AG09309 (cell line): ENCODE results near the gene FARP1.

Source experiments
- DNase-seq: peaks from one replicate; pipeline ENCODE4 v3.0.0-alpha.2; 2010; ENCODE audit warnings: low read depth
- H3K4me3 ChIP-seq: 2 replicates; pipeline ENCODE4 v1.5.1; 2011; ENCODE audit warnings: mild to moderate bottlenecking, low read depth, low read length, moderate library complexity; ENCODE audit not compliant: control insufficient read depth
- TF ChIP-seq, protein P1 (sequence below): IDR thresholded peaks from 2 replicates; pipeline ENCODE4 v1.5.1; 2011; ENCODE audit warnings: mild to moderate bottlenecking, low read depth, low read length, inconsistent platforms; ENCODE audit not compliant: insufficient read depth, control insufficient read depth; ENCODE audit errors: missing control alignments

Gene FARP1

DNA sequence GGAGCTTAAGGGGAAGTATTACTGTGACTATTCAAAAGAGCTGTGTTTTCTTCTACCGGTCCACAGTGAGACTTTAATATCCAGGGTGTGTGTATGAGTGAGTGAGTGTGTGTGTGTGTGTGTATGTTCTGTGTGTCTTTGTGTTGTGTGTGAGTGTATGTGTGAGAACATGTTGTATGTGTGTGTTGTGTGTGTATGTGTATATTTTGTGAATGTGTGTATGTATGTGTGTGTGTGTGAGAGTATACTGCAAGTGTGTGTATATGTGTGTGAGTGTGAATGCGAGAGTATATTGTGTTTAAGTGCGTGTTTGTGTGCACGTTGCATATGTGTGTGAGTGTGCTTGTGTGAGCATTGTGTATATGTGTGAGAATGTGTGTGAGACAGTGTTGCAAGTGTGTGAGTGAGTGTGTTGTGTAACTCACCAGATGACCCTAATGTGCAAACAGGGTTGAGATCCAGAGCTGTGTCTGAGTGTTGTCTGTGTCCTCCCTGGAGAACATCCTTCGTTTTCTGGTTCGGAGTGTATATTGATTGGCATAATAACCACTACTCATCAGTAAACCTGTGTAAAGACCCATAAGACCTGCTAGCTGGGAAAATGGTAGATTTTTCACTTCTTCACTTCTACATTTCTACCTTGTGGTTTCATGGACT, 135.3 kb downstream of the FARP1 start:
- H3K4me3 ChIP-seq: no peak overlapping the region
- DNase-seq: no peak
- TF ChIP-seq, protein P1, sequence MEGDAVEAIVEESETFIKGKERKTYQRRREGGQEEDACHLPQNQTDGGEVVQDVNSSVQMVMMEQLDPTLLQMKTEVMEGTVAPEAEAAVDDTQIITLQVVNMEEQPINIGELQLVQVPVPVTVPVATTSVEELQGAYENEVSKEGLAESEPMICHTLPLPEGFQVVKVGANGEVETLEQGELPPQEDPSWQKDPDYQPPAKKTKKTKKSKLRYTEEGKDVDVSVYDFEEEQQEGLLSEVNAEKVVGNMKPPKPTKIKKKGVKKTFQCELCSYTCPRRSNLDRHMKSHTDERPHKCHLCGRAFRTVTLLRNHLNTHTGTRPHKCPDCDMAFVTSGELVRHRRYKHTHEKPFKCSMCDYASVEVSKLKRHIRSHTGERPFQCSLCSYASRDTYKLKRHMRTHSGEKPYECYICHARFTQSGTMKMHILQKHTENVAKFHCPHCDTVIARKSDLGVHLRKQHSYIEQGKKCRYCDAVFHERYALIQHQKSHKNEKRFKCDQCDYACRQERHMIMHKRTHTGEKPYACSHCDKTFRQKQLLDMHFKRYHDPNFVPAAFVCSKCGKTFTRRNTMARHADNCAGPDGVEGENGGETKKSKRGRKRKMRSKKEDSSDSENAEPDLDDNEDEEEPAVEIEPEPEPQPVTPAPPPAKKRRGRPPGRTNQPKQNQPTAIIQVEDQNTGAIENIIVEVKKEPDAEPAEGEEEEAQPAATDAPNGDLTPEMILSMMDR: no peak

DNA sequence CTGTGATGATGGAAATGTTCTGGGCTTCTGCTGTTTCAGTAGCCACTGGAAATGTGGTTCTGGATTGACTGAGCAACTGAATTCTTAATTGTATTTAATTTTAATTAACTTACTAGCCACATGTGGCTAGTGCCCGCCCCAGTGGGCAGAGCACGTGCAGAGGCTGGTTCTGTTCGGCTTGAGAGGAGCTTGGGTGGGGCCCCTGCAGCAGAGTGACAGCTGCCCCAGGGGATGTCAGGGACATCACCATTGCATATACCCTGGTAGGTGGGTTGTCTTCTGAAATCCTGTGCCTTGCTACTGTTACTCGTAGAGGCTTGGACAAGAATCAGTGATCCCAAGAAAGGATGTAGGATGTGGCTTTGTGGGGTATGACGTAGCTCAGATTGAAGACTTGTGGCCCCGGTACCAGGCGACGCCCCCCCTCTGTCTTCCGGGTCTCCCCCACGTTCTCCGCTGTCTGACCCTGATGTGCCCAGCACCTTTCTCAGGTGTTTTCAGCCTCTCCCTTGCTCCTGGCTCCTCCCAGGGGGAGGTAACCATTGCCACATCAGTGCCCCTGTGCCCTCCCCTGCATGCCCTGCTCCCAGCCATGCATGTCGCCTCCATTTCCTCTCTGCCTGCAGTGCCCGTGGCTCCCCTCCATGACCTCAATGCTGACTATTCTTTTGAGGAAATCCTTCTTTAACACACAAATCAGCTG, 136.7 kb downstream of the FARP1 start:
- no peak for DNase-seq
- no peak overlapping the region for H3K4me3 ChIP-seq
- TF ChIP-seq, protein P1: no peak

GRCh38 chr13:98280176-98280510, 137.2 kb downstream of the FARP1 start:
- no peak for DNase-seq
- H3K4me3 ChIP-seq: no peak overlapping the region
- TF ChIP-seq, protein P1: no peak

DNA sequence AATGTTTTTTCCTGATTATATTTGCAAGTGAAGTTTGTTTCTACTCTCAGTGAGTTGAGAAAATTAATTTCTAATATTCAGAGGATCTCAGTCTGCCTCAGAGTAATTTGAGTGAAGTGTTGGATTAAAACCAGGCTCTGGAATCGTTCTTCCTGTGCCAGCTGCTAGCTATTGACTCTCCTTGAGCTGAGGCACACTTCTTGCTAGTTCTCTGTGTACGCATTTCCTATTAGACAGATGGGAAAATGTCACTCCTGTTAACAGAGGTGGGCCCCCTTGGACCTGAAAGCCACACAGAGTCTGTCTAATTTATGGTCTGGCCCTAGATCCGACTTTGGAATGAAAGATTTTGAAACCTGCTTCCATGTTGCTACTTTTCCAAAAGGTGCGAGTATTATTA, 141.8 kb downstream of the FARP1 start:
- no peak for DNase-seq

GRCh38 chr13:98285317-98285716, 142.4 kb downstream of the FARP1 start:
- TF ChIP-seq, protein P1: no peak
- no peak overlapping the region for H3K4me3 ChIP-seq
- no peak for DNase-seq

More for the DNA sequence above, 141.8 kb downstream of the FARP1 start:
- TF ChIP-seq, protein P1: no peak
- no peak overlapping the region for H3K4me3 ChIP-seq

- H3K4me3 ChIP-seq: no peak overlapping the region
- TF ChIP-seq, protein P1: no peak
- DNase-seq: no peak
Measured at GRCh38 chr13:98285852-98286594, 143.1 kb downstream of the FARP1 start.
